CD4-positive, alpha-beta T cell treated with Interleukin-12 subunit alpha and Interleukin-12 subunit beta, for 1 hour (primary cell): ENCODE data around the gene RAD50.
"Not testable (repeated sequence)": the region's sequence is repeated elsewhere in the genome, so short reads cannot be mapped to it uniquely, and the experiment has no call there.

Experiments used
- DNase-seq: peaks from one replicate; pipeline ENCODE4 v3.0.0-alpha.2; 2020

RAD50 gene

DNA sequence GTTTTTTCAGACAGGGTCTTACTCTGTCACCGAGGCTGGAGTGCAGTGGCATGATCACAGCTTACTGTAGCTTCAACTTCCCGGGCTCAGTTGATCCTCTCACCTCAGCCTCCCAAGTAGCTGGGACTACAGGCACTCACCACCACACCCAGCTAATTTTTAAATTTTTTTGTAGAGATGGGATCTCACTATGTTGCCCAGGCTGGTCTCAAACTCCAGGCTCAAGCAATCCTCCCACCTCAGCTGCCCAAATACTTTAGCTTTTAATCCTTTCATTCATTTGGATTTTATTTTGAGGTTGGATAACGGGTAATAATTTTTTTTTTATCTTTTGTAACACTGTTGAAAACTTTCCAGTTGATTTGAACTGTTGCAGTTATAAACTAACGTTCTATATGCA lies 76.8 kb downstream of the RAD50 start:
- DNase-seq = not testable (repeated sequence)

- no peak for DNase-seq
These were observed 79.1 kb downstream of the RAD50 start for GRCh38 chr5:132635873-132636272.

DNA sequence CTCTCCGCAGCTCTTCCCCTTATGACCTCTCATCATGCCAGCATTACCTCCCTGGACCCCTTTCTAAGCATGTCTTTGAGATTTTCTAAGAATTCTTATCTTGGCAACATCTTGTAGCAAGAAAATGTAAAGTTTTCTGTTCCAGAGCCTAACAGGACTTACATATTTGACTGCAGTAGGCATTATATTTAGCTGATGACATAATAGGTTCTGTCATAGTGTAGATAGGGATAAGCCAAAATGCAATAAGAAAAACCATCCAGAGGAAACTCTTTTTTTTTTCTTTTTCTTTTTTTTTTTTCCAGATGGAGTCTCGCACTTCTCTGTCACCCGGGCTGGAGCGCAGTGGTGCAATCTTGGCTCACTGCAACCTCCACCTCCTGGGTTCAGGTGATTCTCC lies 80.5 kb downstream of the RAD50 start:
- no peak for DNase-seq

GRCh38 chr5:132639706-132640130 lies 82.9 kb downstream of the RAD50 start:
- DNase-seq = no peak

DNA sequence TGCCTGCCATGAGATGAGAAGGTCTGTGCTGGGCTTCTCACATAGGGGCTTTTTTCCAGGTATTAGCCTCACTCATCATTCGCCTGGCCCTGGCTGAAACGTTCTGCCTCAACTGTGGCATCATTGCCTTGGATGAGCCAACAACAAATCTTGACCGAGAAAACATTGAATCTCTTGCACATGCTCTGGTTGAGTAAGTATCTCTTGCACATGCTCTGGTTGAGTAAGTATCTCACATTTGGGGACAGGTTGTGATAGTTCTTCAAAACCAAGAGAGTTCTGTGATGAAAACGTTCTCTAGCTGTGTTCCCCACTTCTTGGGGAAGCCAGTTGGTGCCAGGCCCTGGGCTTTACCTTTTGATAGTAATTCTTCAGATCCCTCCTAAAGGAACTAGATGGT lies 83.8 kb downstream of the RAD50 start:
- DNase-seq = no peak

DNA sequence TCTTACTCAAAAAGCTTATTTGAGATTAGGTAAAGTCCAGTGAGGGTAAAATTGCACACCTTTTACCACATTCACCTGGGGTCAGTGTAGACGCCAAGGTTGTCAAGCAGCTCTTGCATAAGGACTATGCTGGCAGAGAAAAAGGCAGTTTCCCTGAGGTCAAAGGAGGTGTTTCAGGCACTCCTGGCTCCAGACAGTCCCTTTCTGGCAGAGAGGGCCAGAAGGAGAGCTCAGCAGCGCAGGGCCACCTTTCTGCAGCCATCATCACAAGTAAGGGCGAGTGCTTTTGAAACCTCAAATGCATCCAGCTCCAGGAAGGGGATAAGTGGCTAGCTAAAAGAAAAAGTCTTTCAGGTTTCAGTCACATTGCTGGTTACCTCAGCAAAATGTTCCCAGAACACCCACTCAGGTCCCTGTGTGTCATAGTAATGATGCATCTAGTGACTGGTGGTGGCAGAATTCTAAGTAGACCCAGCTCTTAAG lies 84.5 kb downstream of the RAD50 start:
- DNase-seq = no peak

GRCh38 chr5:132641841-132642240 lies 85.1 kb downstream of the RAD50 start:
- DNase-seq = no peak

GRCh38 chr5:132644177-132644576 lies 87.4 kb downstream of the RAD50 start:
- no peak for DNase-seq

GRCh38 chr5:132646583-132647266 lies 89.9 kb downstream of the RAD50 start:
- DNase-seq = no peak

DNA sequence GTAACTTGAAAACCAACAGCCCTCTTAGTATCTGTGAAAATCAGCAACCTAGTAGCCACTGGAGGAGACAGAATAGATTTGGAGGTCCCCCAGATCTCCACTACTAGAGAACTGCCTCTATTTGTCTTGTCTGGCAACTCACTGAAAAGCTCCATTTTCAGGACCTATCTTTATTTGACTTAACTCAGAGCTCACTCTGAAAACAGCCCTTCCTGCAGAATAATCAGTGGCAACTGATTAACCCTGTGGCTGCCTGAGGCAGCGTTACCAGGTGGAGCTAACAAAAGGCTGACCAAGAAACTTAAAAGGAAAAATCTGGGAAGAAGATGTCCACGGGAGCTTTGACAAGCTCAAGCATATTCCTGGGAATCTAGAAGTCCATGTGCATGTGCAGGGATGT lies 90.7 kb downstream of the RAD50 start:
- DNase-seq = no peak

DNA sequence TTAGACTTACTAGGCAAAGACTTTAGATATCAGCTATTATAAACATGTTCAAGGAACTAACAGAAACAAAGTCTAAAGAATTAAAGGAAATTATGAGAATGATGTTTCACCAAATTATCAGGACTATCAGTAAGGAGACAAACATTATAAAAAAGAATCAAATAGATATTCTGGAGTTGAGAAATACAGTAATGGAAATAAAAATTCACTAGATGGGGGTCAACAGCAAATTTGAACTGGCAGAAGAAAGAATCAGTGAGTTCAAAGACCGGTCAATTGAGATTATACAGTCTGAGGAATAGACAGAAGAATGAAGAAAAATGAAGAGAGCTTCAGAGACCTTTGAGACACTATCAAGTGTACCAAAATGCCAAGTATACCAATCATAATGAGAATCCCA lies 91.6 kb downstream of the RAD50 start:
- no peak for DNase-seq

DNA sequence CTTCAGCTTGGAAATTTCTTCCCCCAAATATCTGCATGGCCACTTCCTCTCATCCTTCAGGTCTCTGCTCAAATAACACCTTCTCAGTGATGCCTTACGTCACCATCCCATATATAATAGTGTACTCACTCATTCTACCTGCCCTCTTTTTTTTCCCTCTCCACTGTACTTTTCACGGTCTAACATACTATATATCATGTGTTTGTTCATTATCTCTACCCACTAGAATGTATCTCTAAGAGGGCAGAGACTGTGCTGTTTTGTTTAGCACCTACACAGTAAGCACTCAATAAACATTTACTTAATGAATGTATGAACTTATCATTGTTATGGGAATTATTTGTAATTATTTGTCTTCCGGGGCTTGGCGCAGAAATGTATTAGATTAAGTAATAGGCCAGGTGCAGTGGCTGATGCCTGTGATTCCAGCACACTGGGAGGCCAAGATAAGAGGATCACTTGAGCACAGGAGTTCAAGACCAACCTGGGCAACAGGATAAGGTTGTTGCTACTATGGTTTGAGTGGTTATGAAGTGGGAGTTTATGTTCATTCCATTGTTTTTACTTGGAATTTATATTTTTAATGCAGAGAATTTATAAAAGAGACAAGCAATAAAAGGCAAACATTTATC lies 95.2 kb downstream of the RAD50 start:
- DNase-seq = no peak

GRCh38 chr5:132653716-132654115 lies 96.9 kb downstream of the RAD50 start:
- DNase-seq = no peak

DNA sequence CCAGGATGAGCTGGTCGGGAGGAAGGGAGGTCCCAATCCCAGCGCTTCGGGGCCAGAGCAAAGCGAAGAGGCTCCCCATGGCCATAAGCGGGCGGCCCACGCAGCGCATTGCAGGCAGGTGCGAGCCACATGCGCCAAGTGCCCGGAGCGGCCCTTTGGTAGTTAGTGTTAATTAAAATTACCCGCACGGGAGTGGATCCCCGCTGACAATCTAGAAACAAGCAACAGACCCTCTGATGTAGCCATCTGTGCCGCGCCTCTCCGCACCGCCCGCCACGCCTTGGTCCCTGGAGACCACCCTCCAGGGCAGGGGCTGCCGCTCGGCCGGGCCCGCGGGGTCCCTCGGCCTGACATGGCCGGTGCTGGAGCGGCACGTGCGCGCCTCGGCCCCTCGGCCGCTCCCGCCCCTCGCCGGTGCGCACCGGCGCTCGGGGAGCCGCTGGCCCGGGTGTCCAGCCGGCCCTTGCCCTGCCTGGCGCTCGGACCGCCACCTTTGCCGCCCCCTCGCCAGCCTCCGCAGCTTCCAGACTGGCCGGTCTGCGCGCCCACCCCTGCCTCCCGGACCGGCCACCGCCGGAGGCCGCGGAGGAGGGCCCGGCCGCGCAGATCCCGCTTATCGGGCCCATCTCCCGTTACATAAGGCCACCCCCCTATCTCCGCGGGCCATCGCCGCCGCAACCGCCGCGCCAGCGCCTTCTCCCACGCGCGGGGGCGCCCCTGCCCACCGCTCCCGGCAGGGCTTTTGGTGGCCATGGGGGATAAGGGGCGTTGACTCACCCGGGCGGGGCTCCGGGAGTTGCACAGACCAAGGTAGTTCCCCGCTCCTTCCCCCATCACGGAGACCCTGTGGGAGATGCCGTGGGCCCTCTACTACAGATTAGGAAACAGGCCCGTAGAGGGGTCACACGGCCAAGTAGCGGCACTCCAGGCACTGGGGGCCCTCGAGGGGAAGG lies 99.3 kb downstream of the RAD50 start:
- DNase-seq = peak; percentile 39

DNA sequence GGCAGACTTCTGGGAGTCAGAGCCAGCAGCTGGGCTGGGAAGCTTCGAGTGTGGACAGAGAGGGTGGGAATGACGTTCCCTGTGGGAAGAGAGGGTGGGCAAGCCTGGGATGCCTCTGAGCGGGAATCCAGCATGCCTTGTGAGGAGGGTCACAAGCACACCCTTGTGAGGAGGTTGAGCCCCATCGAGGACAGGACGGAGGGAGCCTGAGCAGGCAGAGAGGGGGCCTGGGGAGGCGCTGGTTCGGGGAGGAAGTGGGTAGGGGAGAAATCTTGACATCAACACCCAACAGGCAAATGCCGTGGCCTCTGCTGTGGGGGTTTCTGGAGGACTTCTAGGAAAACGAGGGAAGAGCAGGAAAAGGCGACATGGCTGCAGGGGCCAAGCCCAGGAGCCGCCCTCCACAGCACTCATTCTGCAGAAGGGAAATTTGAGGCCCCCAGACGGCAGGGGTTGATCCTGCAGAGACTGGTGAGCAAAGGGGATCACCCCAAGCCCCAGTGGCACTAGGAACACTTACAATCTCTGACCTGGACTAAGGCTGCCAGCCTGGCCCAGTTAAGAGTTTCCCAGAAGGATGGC lies 100.1 kb downstream of the RAD50 start:
- no peak for DNase-seq

DNA sequence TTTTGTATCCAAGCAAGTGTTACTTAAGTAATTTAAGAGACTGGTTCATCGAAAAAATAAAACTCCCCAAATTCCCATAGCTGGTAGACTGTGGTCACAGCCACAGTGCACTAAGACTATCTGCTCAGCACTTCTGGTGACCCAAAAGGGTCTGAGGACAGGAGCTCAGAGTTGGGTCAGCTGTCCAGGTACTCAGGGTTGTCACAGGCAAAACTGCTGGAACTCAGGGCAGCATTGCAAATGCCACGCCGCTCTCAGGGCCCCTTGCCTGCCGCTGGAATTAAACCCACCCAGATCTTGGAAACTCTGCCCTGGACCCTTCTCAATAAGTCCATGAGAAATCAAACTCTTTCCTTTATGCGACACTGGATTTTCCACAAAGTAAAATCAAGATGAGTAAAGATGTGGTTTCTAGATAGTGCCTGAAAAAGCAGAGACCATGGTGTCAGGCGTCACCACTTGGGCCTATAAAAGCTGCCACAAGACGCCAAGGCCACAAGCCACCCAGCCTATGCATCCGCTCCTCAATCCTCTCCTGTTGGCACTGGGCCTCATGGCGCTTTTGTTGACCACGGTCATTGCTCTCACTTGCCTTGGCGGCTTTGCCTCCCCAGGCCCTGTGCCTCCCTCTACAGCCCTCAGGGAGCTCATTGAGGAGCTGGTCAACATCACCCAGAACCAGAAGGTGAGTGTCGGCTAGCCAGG lies 101.1 kb downstream of the RAD50 start, which contains the start of gene IL13:
IL13 (plus strand) TSS at position 498 of the 705 bp plus-strand sequence; CDS start at position 512, 14 bp downstream.
- no peak for DNase-seq

GRCh38 chr5:132658381-132659302 lies 101.9 kb downstream of the RAD50 start:
- no peak for DNase-seq

- DNase-seq = no peak
These were observed 103.1 kb downstream of the RAD50 start for GRCh38 chr5:132659598-132660493.

- DNase-seq = no peak
These were observed 104.6 kb downstream of the RAD50 start for GRCh38 chr5:132661231-132662003.
